ENCODE measurements around the gene SNCA.
A peak's percentile ranks its signal among the peaks of the same experiment; 100 is the strongest.

The SNCA gene

GRCh38 chr4:89752932-89753598, 83.9 kb downstream of the SNCA start:
- no peak for FAIRE-seq

DNA sequence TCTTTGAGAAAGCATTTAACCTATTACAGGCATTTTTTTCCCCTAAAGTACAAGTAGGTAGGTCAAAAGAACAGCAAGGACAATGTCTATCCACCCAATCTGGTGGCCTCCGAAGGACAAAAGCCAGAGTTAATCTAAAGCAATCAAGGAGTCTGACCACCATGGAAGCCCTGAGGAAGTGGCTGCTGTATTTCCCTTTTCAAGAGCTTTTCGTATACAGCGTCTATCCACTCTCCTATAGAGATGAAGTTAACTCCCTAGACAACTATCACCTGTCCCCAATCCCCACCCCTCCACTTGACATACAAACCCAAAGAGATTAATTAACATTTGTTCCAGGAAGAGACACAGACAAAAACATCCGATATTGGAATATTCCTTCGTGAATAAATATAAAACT, 85.5 kb downstream of the SNCA start:
- FAIRE-seq, result no peak

GRCh38 chr4:89746377-89746776, 90.6 kb downstream of the SNCA start:
- no peak for FAIRE-seq

GRCh38 chr4:89745708-89746107, 91.3 kb downstream of the SNCA start:
- FAIRE-seq, result no peak

DNA sequence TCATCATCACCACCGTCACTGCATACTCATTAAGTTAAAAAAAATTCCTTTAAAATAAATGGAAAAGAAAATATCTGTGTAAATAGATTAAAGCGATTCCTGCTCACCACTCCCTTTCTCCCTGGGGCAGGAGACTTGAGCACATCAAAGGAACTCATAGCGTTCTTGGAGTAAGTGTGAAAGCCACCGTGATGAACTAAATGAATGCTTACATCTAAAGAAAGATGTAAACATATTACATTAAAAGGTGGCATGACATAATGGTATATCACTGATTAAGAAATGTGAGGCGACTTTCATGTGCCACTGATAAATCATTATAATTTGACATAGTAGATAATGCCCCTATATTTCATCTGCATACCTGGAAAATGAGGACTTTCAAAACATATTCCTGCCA, 92.0 kb downstream of the SNCA start:
- no peak for FAIRE-seq

GRCh38 chr4:89741768-89742167, 95.2 kb downstream of the SNCA start:
- no peak for FAIRE-seq

DNA sequence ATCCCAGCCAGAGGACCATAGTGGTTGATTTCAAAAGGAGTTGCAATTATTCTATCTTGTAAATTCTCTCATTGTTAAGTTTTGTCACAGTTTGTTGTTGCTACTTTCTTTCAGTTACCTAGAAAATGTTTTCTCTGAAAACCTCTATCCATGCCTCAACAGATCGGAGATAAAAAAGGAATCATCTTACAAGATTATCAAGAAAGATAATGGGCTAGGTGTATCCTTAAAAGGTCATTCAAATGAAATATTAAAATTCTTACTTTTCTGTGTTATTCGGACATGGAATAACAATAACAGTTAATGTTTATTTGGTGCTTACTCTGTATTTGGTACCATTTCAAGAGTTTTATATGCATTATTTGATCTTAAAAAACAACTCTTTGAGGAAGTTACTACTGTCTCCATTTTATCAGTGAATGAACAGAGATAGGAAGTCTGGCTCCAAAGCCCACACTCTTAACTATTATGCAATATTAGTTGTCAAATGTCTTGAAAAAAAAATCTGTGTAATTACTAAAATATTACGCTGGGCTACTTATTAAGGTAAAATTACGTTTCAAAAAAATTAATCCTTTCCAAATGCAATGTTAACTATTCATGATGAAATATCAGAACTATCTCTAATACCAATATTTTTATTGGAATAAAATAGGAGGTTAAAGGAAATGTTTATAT, 97.5 kb downstream of the SNCA start:
- peak; percentile 75 for FAIRE-seq

DNA sequence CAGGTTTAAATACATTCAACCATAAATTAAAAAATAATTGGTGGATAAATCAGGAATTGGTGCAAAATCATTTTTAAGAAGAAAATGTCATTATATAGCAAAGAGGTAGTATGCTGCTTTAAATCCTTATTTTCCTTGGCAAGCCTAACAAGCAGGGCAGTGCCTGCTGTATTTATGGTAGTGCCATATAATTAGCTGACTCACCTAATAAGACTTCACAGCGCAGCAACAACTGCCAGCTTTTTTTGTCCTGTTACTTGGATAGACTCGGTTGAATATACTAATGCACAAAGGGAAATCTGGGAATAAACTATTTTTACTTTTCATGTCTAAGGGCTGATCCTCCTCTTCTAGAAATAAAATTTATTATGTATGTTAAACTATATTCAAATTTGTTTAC, 99.1 kb downstream of the SNCA start:
- FAIRE-seq, result no peak

DNA sequence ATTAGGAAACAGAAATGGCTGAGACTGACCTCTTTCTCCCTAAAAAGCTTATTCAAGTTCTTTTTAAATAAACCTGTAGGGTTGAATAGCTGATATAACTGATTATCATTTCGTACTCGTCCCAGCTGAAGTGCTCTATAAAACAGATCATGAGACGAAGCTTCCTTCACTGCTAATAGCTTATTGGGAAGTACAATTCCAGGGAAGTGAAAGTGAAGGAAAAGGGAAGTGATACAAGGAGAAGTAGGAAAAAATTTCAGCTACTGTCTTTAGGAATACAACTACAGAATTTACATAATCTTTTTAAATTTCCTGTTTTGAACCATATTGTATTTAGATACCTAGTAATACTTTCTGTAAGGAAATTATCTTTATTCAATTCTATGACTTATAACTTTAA, 103.0 kb downstream of the SNCA start:
- no peak for FAIRE-seq

- no peak for FAIRE-seq
Observed at GRCh38 chr4:89727238-89727637, 109.7 kb downstream of the SNCA start.

- peak; percentile 80 for FAIRE-seq
Observed at GRCh38 chr4:89725268-89725667, 111.7 kb downstream of the SNCA start.

GRCh38 chr4:89724716-89725115, 112.2 kb downstream of the SNCA start:
- no peak for FAIRE-seq

DNA sequence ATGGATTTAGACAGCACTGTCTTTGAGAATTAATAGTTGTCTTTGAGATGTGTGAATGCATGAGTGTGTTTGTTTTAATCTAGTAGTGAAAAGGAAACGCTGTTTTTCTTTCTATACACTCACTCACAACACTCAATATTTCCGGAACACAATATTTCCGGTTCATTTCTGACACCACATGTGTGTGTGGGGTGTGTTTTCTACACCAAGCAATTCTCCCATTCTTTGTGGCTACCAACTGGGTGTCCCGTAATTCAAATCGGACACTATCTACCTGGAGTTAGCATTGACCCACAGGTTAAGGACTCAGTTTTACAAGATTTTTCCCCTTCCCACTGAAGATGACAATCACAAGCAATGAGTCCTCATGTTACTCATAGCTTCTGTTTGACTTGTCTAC, 113.9 kb downstream of the SNCA start:
- no peak for FAIRE-seq

- no peak for FAIRE-seq
Observed at GRCh38 chr4:89722517-89722916, 114.4 kb downstream of the SNCA start.

- FAIRE-seq, result no peak
Observed at GRCh38 chr4:89720981-89721380, 116.0 kb downstream of the SNCA start.

DNA sequence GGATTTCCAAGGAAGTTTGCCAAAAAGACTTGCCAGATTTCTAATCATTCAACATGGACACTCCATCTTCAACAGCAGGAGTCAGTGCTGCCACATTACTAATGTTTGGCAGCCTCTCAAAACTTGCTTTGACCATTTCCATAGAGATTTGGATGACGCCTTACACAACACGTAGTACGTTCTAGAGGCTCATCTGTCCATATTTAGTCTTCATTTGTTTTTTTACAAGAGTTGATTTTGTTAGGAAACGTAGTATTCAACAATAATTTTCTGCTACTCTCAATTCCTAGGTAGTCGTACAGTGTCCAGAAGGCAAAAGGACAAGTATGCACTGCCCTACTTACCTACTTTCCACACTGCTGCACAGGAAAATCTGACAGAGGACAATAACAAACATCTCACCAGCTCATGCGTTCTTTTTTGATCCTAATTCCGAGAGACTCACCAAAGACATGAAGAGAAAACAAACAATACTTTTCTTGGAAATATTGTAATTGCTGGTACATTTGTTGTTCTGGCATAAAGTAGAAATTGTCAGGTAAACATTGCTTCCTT, 117.3 kb downstream of the SNCA start:
- no peak for FAIRE-seq

DNA sequence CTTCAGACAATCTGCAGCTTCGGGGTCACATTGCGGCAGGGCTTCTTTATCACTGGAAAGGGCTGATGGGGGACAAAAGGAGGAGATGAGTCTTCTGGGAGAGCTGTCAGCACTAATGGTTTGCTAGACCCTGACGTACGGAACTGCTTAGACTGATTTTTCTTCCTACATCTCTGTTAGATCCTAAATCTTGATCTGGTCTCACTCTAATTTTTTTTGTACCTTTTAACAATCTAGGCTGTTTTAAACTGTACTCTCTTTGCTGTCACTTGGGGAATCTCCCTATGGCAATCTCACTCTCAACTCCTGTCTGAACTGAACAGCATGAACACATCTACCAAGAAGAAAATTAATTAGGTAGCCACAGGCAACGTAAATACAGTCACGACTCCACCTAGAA, 120.1 kb downstream of the SNCA start:
- no peak for FAIRE-seq

- no peak for FAIRE-seq
Observed at GRCh38 chr4:89715631-89716030, 121.3 kb downstream of the SNCA start.

GRCh38 chr4:89712827-89713226, 124.1 kb downstream of the SNCA start:
- FAIRE-seq, result no peak

DNA sequence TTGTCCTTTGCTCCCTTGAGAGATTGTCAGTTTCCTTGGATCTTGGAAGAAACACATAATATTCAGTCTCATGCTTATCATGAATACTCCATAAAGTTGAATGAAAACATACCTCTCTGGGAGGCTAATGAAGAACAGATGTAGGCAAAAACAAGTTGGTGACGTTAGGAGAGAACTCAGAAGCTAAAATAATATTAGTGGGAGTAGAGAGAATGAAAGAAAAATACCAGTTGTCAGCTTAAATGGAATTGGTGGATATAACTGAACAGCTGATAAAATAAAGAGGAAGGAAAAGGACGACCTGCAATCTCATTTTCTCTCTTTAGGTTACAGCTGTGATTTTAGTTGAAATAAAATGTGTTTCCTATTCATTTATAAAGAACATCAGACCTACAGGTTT, 124.8 kb downstream of the SNCA start:
- FAIRE-seq, result no peak

GRCh38 chr4:89708903-89709421, 128.0 kb downstream of the SNCA start:
- FAIRE-seq, result no peak

GRCh38 chr4:89707467-89707866, 129.5 kb downstream of the SNCA start:
- no peak for FAIRE-seq

GRCh38 chr4:89704651-89705395, 132.1 kb downstream of the SNCA start:
- FAIRE-seq, result no peak
